HG03342 (cell line): ENCODE measurements around the gene SEMA3E.
A peak's percentile ranks its signal among the peaks of the same experiment; 100 is the strongest.
"Not testable (repeated sequence)": the region's sequence is repeated elsewhere in the genome, so short reads cannot be mapped to it uniquely, and the experiment has no call there.

ENCODE experiments used
- ATAC-seq: cut with Tn5 transposase; IDR thresholded peaks from one replicate; pipeline ENCODE4 v1.9.1; 2021; ENCODE audit warnings: mild to moderate bottlenecking, moderate library complexity; ENCODE audit not compliant: unreplicated experiment

SEMA3E gene

GRCh38 chr7:83648464-83649241, at the start of gene SEMA3E:
SEMA3E (minus strand) TSS chr7:83649139.
- ATAC-seq = no peak

GRCh38 chr7:83697804-83698530, 49.0 kb upstream of the SEMA3E start:
- ATAC-seq = no peak

- no peak for ATAC-seq
Observed at GRCh38 chr7:83696101-83696500, 47.2 kb upstream of the SEMA3E start.

- ATAC-seq = no peak
Observed at GRCh38 chr7:83695128-83695960, 46.4 kb upstream of the SEMA3E start.

GRCh38 chr7:83693256-83693655, 44.3 kb upstream of the SEMA3E start:
- ATAC-seq = no peak

- no peak for ATAC-seq
Observed at GRCh38 chr7:83691095-83691494, 42.2 kb upstream of the SEMA3E start.

GRCh38 chr7:83689855-83690254, 40.9 kb upstream of the SEMA3E start:
- no peak for ATAC-seq

- no peak for ATAC-seq
Observed at GRCh38 chr7:83686416-83686815, 37.5 kb upstream of the SEMA3E start.

GRCh38 chr7:83684928-83685327, 36.0 kb upstream of the SEMA3E start:
- ATAC-seq = no peak

- ATAC-seq = no peak
Observed at GRCh38 chr7:83681200-83681778, 32.4 kb upstream of the SEMA3E start.

- ATAC-seq = no peak
Observed at GRCh38 chr7:83677180-83677866, 28.4 kb upstream of the SEMA3E start.

- ATAC-seq = not testable (repeated sequence)
Observed at GRCh38 chr7:83673291-83673690, 24.4 kb upstream of the SEMA3E start.

GRCh38 chr7:83672157-83672556, 23.2 kb upstream of the SEMA3E start:
- ATAC-seq = no peak

GRCh38 chr7:83663131-83663530, 14.2 kb upstream of the SEMA3E start:
- no peak for ATAC-seq

- ATAC-seq = no peak
Observed at GRCh38 chr7:83658126-83658525, 9.2 kb upstream of the SEMA3E start.

GRCh38 chr7:83655951-83656556, 7.1 kb upstream of the SEMA3E start:
- peak; percentile 87 for ATAC-seq

- no peak for ATAC-seq
Observed at GRCh38 chr7:83652481-83652880, 3.5 kb upstream of the SEMA3E start.

- no peak for ATAC-seq
Observed at GRCh38 chr7:83649701-83650100, 762 bp upstream of the SEMA3E start.

GRCh38 chr7:83646027-83646426, 2.9 kb downstream of the SEMA3E start:
- ATAC-seq = no peak

- ATAC-seq = no peak
Observed at GRCh38 chr7:83643739-83644138, 5.2 kb downstream of the SEMA3E start.
